ENCODE data around the gene KCNIP3. TPM values are rescaled to one million over a fixed set of nuclear protein-coding genes. Genes with fewer than 3 reads are reported as not detected.

Gene KCNIP3
- total and polyA plus RNA-seq, 2 donors (not counting 1 experiment from before 2014, with no cell fraction given): not detected

DNA sequence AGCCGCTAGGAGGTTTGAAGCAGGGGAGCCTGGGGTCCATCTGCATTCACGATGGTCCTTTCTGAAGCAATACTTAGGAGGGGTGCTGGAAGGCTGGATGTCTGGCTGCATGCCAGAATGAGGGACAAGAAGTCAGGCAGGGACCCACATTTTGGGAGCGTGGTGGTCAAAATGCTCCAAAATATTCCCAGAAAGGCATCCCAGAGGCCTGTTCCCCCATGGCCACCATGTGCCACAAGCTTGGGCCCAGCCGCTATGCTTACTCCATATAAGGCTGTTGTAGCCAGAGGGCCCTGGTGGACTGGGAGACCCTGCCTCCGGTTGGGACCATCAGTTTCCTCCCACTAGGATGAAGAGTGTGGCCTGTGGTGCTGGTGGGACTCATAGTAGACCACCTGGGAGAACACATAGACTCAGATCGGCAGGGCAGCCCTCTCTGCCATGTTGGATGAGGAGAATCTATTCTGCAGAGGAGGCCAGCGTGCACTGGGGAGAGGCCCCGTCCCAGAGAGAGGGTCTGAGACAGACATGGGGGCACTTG lies 26.5 kb upstream of the KCNIP3 start:
- Histone ChIP-seq H3K9ac (ENCODE audit: low read length) (no peak overlapping the region), H3K27ac (ENCODE audit: low read length in 2 of 2) (no peak overlapping the region), H3K27me3 (replicated peaks in 1 of 4; ENCODE audit: control extremely low read depth in 1 of 4, control insufficient read depth in 3 of 4, insufficient read depth in 4 of 4, low read length in 3 of 4) (no peaks in the 10 kb centered on the region), H3K36me3 (replicated peaks in 1 of 2; ENCODE audit: control extremely low read depth in 1 of 2, control insufficient read depth in 1 of 2, extremely low read depth in 1 of 2, insufficient read depth in 2 of 2, low read length in 1 of 2) (no peaks in the 10 kb centered on the region), H3K4me1 (ENCODE audit: control insufficient read depth in 2 of 2, insufficient read depth in 2 of 2, low read length in 2 of 2) (no peaks in the 10 kb centered on the region), H3K4me3 (ENCODE audit: control extremely low read depth in 1 of 5, extremely low read depth in 1 of 5, insufficient read depth in 1 of 5, low read depth in 2 of 5, low read length in 4 of 5) (no peak overlapping the region), H3K4me2 (replicated peaks; ENCODE audit: low read depth, low read length, poor library complexity, severe bottlenecking) (no peak overlapping the region), H2AFZ (ENCODE audit: insufficient read depth, low read depth, low read length, poor library complexity, severe bottlenecking) (no peak overlapping the region), H4K20me1 (ENCODE audit: control insufficient read depth, insufficient read depth, low read length, poor library complexity, severe bottlenecking) (no peaks in the 10 kb centered on the region), H3K79me2 (ENCODE audit: control insufficient read depth, insufficient read depth, low read length) (no peaks in the 10 kb centered on the region), H3K9me3 (ENCODE audit: control extremely low read depth in 1 of 3, control insufficient read depth in 2 of 3, insufficient read depth in 1 of 3, low read length in 2 of 3) (no peaks in the 10 kb centered on the region)
- Mint-ChIP-seq H3K27me3 (peaks cover 3% of the 10 kb centered on the region), H3K4me3 (no peak overlapping the region), H3K9me3 (ENCODE audit: insufficient read depth) (no peaks in the 10 kb centered on the region), H3K4me1 (no peaks in the 10 kb centered on the region), H3K27ac (no peak overlapping the region)
- ChIA-PET POLR2A (no interaction called here), CTCF (no interaction called here)
- 90% methylated on average over 6 of the region's 8 CpGs for WGBS (ENCODE audit: insufficient coverage)
- ATAC-seq (ENCODE audit: low read depth) (no peak), DNase-seq (no peak)
- intact Hi-C loops (cut with micrococcal nuclease): no loop called here
- TF ChIP-seq EZH2 (IDR thresholded peaks at IDR 0.05; ENCODE audit: borderline replicate concordance, insufficient read depth, low read depth, low read length, poor library complexity, severe bottlenecking) (no peak), CTCF (IDR thresholded peaks at IDR 0.05) (no peak)

DNA sequence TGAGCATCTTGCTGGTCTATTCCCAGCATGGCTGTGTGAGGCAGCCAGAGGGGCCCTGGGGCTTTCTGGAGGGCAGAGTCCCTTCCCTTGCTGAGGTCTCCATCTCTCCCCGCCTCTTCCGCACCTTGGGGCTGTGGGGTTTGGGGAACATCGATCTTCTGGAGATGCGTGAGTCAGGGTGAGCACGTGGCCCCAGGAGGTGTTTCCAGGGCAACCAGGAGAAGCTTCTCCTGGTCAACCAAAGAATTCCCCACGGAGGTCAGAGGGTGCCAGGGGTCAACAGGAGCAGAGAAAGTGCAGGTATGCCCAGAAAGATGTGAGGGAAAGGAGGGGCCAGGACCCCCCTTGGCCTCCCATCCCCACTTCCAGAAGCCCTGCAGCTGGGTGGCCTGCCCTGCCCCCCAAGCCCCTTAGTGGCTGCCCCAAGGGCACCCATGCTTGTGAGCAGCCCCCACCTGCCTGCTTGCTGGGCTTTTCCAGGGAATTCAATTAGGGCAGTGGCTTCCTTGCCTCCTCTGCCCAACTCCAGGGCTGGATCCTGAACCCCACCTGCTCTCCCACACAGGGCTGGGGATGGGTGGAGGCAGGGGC lies 25.7 kb upstream of the KCNIP3 start:
- CTCF ChIA-PET: no interaction called here
- H3K9me3 ChIP-seq (ENCODE audit: control extremely low read depth in 1 of 3, control insufficient read depth in 2 of 3, insufficient read depth in 1 of 3, low read length in 2 of 3): no peaks in the 10 kb centered on the region
- TF ChIP-seq EZH2 (IDR thresholded peaks at IDR 0.05; ENCODE audit: borderline replicate concordance, insufficient read depth, low read depth, low read length, poor library complexity, severe bottlenecking) (no peak), CTCF (IDR thresholded peaks at IDR 0.05) (no peak)
- H3K4me3 Mint-ChIP-seq: no peak overlapping the region
- no peak overlapping the region for H3K9ac ChIP-seq (ENCODE audit: low read length)
- H3K79me2 ChIP-seq (ENCODE audit: control insufficient read depth, insufficient read depth, low read length): no peaks in the 10 kb centered on the region
- no peak overlapping the region for H3K4me2 ChIP-seq (replicated peaks; ENCODE audit: low read depth, low read length, poor library complexity, severe bottlenecking)
- intact Hi-C loops (cut with micrococcal nuclease): no loop called here
- WGBS (ENCODE audit: insufficient coverage): 97% methylated on average over 5 of the region's 6 CpGs
- H3K27me3 ChIP-seq (replicated peaks in 1 of 4; ENCODE audit: control extremely low read depth in 1 of 4, control insufficient read depth in 3 of 4, insufficient read depth in 4 of 4, low read length in 3 of 4): no peaks in the 10 kb centered on the region
- no peak for ATAC-seq (ENCODE audit: low read depth)
- no peaks in the 10 kb centered on the region for H3K4me1 Mint-ChIP-seq
- H3K36me3 ChIP-seq (replicated peaks in 1 of 2; ENCODE audit: control extremely low read depth in 1 of 2, control insufficient read depth in 1 of 2, extremely low read depth in 1 of 2, insufficient read depth in 2 of 2, low read length in 1 of 2): no peaks in the 10 kb centered on the region
- H2AFZ ChIP-seq (ENCODE audit: insufficient read depth, low read depth, low read length, poor library complexity, severe bottlenecking): no peak overlapping the region
- peaks cover 1% of the 10 kb centered on the region for H3K27me3 Mint-ChIP-seq
- no peak overlapping the region for H3K4me3 ChIP-seq (ENCODE audit: control extremely low read depth in 1 of 5, extremely low read depth in 1 of 5, insufficient read depth in 1 of 5, low read depth in 2 of 5, low read length in 4 of 5)
- no peak overlapping the region for H3K27ac ChIP-seq (ENCODE audit: low read length in 2 of 2)
- POLR2A ChIA-PET: no interaction called here
- H3K9me3 Mint-ChIP-seq (ENCODE audit: insufficient read depth): no peaks in the 10 kb centered on the region
- no peak overlapping the region for H3K27ac Mint-ChIP-seq
- no peaks in the 10 kb centered on the region for H3K4me1 ChIP-seq (ENCODE audit: control insufficient read depth in 2 of 2, insufficient read depth in 2 of 2, low read length in 2 of 2)
- DNase-seq: no peak
- no peaks in the 10 kb centered on the region for H4K20me1 ChIP-seq (ENCODE audit: control insufficient read depth, insufficient read depth, low read length, poor library complexity, severe bottlenecking)

Data from B cell (primary cell).